GM12872 (cell line): Measurements from ENCODE around the gene ZG16.

Source experiments
- TF ChIP-seq, protein P1 (sequence below): IDR thresholded peaks from 3 replicates; pipeline ENCODE4 v1.5.1; 2011; ENCODE audit warnings: low read depth, mild to moderate bottlenecking, low read length, moderate library complexity; ENCODE audit not compliant: insufficient read depth

Gene ZG16

DNA sequence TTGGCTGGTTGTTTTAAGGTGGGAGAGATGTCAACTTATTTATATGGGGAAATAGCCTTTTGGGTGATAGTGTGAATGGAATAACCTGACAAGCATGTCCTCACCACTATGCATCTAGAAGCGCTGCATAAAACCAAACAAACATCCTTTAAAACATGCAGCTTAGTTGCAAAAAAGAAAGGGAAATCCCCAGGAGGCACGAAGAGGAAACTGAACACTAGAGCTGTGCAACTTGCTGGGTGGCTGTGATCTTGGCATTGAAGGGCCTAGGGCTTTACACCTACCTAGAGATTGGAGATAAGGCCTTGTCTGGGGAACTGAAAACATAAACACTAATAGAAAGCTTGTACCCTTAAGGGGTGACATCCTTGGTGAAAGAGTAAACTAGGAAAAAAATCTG lies 39.5 kb upstream of the ZG16 start:
- TF ChIP-seq, protein P1, sequence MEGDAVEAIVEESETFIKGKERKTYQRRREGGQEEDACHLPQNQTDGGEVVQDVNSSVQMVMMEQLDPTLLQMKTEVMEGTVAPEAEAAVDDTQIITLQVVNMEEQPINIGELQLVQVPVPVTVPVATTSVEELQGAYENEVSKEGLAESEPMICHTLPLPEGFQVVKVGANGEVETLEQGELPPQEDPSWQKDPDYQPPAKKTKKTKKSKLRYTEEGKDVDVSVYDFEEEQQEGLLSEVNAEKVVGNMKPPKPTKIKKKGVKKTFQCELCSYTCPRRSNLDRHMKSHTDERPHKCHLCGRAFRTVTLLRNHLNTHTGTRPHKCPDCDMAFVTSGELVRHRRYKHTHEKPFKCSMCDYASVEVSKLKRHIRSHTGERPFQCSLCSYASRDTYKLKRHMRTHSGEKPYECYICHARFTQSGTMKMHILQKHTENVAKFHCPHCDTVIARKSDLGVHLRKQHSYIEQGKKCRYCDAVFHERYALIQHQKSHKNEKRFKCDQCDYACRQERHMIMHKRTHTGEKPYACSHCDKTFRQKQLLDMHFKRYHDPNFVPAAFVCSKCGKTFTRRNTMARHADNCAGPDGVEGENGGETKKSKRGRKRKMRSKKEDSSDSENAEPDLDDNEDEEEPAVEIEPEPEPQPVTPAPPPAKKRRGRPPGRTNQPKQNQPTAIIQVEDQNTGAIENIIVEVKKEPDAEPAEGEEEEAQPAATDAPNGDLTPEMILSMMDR: no peak

DNA sequence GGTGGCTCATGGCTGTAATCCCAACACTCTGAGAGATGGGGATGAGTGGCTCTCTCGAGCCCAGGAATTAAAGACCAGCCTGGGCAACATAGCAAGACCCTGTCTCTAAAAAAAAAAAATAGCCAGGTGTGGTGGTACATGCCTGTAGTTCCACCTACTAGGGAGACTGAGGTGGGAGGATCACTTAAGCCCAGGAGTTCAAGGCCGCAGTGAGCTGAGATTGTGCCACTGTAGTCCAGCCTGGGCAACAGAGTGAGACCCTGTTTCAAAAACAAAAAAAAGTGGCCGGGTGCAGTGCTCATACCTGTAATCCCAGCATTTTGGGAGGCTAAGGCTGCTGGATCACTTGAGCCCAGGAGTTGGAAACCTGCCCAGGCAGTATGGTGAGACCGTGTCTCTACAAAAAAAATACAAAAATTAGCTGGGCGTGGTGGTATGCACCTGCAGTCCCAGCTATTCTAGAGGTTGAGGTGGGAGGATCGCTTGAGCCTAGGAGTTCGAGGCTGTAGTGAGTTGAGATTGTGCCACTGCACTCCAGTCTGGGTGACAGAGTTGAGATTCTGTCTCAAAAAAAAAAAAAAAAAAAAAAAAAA lies 35.3 kb upstream of the ZG16 start:
- TF ChIP-seq, protein P1: no peak

DNA sequence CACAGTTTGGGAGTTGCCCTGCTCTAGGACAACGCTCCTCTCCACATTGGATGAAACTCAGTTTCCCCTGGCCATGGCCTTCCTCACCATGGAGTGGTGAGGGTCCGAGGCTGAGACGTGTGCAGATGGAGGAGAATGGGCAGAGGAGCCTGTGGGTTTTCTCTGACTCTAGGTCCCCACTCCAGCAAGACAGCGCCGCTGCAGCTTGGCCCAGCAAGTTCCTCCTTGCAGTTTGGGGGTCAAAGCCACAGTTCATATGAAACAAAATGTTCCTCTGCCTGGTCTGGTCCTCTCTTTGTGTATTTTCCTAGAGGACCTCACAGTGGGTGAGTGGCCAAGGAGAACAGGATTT lies 34.6 kb upstream of the ZG16 start:
- TF ChIP-seq, protein P1: no peak

DNA sequence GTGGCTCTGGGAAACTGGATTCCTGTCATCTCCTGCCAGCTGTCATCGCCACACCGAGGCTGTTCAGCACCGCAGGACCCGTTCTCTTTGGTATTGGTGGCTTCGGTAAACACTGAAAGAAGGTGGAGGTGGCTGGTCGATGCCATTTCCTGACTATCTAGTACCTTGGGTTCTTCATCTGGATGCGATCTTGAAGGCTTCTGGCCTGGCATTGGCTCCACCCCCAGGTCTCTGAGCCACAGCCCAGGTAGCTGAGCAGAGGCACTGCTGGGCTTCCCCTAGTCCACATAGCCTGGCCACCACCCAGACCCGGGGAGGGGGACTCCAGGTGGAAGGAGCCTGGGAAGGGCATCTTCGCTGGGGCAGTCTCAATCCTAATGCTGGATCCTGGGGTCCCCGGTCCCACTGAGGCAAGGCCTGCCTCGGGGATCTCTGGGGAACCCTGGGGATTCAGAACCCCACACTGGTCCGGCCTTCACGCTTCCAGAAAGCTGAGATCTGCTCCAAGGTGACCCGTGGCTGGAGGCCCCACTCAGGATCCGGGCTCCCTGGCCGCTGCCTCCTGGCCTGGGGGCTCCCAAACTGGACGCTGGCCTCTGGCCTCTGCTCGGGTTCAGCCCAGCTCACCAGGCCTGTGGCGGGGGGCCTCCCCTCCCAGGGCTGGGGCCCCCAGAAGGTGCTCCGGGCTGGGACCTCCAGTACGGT lies 34.1 kb upstream of the ZG16 start:
- TF ChIP-seq, protein P1: no peak

DNA sequence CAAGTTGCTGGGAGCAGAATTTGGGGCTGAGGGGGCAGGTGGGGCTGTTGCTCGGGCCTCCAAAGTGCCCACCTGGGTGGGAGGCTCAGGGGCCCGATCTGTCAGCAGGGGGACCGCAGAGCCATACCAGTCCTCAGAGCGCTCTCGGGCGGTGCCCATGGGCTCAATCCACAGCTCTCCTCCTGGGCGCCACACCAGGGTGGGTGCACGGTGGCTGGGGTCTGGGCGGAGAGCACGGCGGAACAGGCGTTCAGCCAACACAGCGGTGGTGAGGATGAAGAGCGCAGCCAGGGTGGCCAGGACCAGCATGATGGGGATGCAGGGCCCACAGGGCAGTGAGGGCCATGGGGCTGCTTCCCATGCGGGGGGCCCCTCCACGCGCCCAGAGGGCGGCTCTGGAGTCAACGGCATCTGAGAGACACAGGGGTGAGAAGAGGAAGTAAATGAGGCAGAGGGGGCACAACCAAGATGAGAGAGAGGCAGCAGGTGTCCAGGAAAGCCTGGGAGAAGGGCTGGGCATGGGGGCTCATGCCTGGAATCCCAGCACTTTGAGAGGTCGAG lies 33.4 kb upstream of the ZG16 start:
- TF ChIP-seq, protein P1: no peak

DNA sequence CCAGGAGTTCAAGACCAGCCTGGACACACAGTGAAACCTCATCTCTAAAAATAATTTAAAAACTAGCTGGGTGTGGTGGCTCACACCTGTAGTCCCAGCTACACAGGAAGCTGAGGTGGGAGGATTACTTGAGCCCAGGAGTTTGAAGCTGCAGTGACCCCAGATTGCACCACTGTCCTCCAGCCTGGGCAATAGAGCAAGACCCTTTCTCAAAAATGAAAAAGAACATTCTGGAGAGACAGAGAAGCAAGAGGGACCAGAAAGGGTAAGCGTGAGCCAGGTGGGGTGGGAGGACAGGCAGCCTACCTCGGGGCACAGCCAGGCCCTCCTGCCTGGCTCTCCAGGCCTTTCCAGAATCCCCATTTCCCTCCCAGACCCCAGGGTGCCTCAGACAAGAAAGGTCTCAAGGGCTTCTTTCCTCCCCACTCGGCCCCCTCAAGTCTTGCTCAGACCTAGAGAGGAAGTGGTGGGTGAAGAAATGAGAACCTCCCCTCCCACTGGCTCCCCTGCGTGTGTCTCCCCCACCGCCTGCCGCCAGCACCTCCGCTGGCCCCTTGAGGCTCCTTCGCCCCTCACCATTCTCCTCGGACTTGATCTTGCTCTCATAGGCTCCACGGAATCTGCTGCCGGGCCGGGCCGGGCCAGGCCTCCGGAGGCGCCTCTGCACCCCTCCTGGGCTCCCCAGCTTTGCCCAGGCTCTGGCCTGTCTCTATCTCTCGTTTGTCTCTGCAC lies 32.8 kb upstream of the ZG16 start:
- TF ChIP-seq, protein P1: no peak

DNA sequence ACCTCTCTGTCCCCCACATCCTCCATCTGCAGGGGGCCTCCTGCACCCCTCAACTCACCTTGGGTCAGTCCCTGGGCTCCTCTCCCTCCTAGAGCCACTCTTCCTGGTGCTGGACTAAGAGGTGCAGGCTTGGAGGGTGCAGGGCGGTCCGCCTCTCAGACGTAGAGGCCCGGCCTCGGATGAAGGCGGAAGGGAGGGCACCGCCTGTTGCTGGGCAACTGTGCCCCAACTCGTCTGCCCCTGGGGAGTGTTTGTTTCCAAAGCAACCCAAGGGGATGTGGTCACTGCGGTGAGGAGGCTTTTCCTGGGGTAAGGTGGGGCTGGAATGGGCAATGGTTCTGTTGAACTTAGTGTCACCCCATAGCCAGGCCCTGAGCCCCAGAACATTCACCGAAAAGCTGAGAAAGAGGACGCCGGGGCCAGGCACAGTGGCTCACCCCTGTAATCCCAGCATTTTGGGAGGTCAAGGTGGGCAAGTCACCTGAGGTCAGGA lies 32.2 kb upstream of the ZG16 start, which contains the start of gene C16orf54:
C16orf54 (minus strand) TSS at position 138 of the 493 bp plus-strand sequence. CDS start 1,039 bp downstream, outside the sequence.
- TF ChIP-seq, protein P1: no peak
